Endometrium (tissue), 2 donors: ENCODE results near the gene KAT6B.

Experiments
- FAIRE-seq: peaks from 2 replicates; lab custom pipeline; 2012; peaks lifted over from hg19 to GRCh38; lab: Jason Lieb, UNC
- donor health status: control.
- donor health status: control.

KAT6B gene

GRCh38 chr10:74922921-74923320 lies 96.5 kb downstream of the KAT6B start:
- no peak for FAIRE-seq

- no peak for FAIRE-seq
Measured at GRCh38 chr10:74923556-74923955, 97.2 kb downstream of the KAT6B start.

GRCh38 chr10:74924251-74924963 lies 98.0 kb downstream of the KAT6B start:
- peak; percentile 87 for FAIRE-seq

- FAIRE-seq: no peak
Measured at GRCh38 chr10:74925291-74925690, 98.9 kb downstream of the KAT6B start.

GRCh38 chr10:74925708-74926107 lies 99.3 kb downstream of the KAT6B start:
- no peak for FAIRE-seq

GRCh38 chr10:74926791-74927585 lies 100.6 kb downstream of the KAT6B start:
- no peak for FAIRE-seq

- no peak for FAIRE-seq
Measured at GRCh38 chr10:74927701-74928100, 101.3 kb downstream of the KAT6B start.

- FAIRE-seq: peak; percentile 79
Measured at GRCh38 chr10:74928742-74929191, 102.4 kb downstream of the KAT6B start.

- FAIRE-seq: no peak
Measured at GRCh38 chr10:74929197-74929596, 102.8 kb downstream of the KAT6B start.

- FAIRE-seq: no peak
Measured at GRCh38 chr10:74930965-74931364, 104.6 kb downstream of the KAT6B start.

- no peak for FAIRE-seq
Measured at GRCh38 chr10:74932648-74933047, 106.2 kb downstream of the KAT6B start.

- FAIRE-seq: no peak
Measured at GRCh38 chr10:74934100-74934812, 107.9 kb downstream of the KAT6B start.

GRCh38 chr10:74936577-74937265 lies 110.3 kb downstream of the KAT6B start:
- FAIRE-seq: peak; percentile 63

GRCh38 chr10:74937266-74937856 lies 111.0 kb downstream of the KAT6B start:
- FAIRE-seq: no peak

GRCh38 chr10:74944205-74944604 lies 117.8 kb downstream of the KAT6B start:
- no peak for FAIRE-seq

- no peak for FAIRE-seq
Measured at GRCh38 chr10:74947781-74948401, 121.5 kb downstream of the KAT6B start.

GRCh38 chr10:74949034-74949832 lies 122.8 kb downstream of the KAT6B start:
- FAIRE-seq: no peak

- no peak for FAIRE-seq
Measured at GRCh38 chr10:74949843-74950765, 123.7 kb downstream of the KAT6B start.

- FAIRE-seq: peak; percentile 93
Measured at GRCh38 chr10:74953214-74953613, 126.8 kb downstream of the KAT6B start.
